Placental epithelial cell (primary cell): Measurements from ENCODE around the gene CTTNBP2. TPM values are rescaled to one million over a fixed set of nuclear protein-coding genes. Genes with fewer than 3 reads are reported as not detected.

Source experiments
- total RNA-seq: library from RNA; depleted of rRNA; stranded (reverse); fragments of >200 nt; gene quantifications from 2 replicates; pipeline ENCODE4 v1.2.3, GENCODE V29; 2012

CTTNBP2 gene, protein sequence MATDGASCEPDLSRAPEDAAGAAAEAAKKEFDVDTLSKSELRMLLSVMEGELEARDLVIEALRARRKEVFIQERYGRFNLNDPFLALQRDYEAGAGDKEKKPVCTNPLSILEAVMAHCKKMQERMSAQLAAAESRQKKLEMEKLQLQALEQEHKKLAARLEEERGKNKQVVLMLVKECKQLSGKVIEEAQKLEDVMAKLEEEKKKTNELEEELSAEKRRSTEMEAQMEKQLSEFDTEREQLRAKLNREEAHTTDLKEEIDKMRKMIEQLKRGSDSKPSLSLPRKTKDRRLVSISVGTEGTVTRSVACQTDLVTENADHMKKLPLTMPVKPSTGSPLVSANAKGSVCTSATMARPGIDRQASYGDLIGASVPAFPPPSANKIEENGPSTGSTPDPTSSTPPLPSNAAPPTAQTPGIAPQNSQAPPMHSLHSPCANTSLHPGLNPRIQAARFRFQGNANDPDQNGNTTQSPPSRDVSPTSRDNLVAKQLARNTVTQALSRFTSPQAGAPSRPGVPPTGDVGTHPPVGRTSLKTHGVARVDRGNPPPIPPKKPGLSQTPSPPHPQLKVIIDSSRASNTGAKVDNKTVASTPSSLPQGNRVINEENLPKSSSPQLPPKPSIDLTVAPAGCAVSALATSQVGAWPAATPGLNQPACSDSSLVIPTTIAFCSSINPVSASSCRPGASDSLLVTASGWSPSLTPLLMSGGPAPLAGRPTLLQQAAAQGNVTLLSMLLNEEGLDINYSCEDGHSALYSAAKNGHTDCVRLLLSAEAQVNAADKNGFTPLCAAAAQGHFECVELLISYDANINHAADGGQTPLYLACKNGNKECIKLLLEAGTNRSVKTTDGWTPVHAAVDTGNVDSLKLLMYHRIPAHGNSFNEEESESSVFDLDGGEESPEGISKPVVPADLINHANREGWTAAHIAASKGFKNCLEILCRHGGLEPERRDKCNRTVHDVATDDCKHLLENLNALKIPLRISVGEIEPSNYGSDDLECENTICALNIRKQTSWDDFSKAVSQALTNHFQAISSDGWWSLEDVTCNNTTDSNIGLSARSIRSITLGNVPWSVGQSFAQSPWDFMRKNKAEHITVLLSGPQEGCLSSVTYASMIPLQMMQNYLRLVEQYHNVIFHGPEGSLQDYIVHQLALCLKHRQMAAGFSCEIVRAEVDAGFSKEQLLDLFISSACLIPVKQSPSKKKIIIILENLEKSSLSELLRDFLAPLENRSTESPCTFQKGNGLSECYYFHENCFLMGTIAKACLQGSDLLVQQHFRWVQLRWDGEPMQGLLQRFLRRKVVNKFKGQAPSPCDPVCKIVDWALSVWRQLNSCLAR (N-terminal part only)
- 0.39 and 0.43 TPM in 2 replicates for total RNA-seq

DNA sequence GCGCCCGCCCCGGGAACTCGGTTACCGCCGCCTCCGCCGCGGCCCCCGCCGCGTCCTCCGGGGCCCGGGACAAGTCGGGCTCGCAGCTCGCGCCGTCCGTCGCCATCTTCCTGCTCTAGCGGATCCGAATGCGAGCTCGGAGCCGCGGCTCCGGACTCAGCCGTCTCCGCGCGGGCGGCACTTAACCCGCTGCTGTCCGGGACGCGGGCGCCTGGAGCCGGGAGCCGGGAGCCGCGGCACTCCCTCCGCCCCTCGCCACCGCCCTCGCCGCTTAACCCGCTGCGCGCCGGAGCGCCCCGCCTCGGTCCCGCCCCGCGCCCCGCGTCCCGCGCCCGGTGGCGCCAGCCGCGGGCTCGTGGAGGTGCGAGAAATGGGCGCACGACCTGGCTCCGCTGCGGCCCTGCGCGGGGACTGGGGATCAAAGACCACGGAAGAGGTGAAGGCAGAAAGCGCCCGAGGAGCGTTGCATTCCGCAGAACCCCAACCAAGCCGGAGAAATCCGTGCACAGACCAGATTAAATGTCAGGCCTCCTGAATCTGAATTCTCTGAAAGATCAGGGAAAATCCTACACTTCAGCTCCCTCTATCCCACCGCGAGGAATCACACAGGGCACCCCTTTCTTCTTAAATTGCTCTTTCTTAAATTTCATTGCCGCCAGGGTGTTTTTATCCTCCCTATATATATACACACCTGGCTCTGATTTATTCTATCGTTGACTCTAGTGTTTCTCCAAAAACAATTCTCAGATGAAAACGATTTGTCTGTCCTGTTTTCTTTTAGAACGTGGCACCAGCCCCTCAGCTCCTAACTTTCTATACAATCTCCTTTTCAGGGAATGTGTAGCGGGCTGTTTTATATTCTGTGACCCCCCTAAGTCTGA lies at the start of gene CTTNBP2:
TSS of gene CTTNBP2 (minus strand) at position 132 of the 881 bp plus-strand sequence. CDS start at position 106, 26 bp downstream.

